Muscle of arm (tissue), 14 donors: ENCODE measurements around the gene CEACAM6. TPM values are rescaled to one million over a fixed set of nuclear protein-coding genes. Genes with fewer than 3 reads are reported as not detected.
"Not testable (repeated sequence)": the region's sequence is repeated elsewhere in the genome, so short reads cannot be mapped to it uniquely, and the experiment has no call there.

Source experiments
- DNase-seq: peaks from one replicate; pipeline ENCODE4 v3.0.0-alpha.2; 2013
- long read RNA-seq, 11 donors: transcript quantifications; one replicate each; lab custom pipeline, GENCODE V29; 2026
- polyA plus RNA-seq, 12 donors: library from polyadenylated mRNA; unstranded; fragments of 120-200 nt; gene quantifications; one replicate each; pipeline ENCODE4 v1.2.1, GENCODE V29; 2013; ENCODE audit not compliant: insufficient read length in 12 of 12

Gene CEACAM6
- 1 to 10 TPM in 2 of 12 donors, under 1 TPM in 7, not detected in 3; 0.08 to 5.2 (median 0.21) TPM for polyA plus RNA-seq
- long read RNA-seq, donor 1, transcript CEACAM6-201 (6 exons, 2,700 nt), result major isoform, 7 of 22 reads
- long read RNA-seq, donor 1, partial matches to known transcripts, result 15 of 22 reads
- long read RNA-seq, donor 1, other reads (novel, unspliced or antisense), result 0 of 22 reads
- long read RNA-seq, donor 2, result 0 reads
- long read RNA-seq, donor 3, result 0 reads
- long read RNA-seq, donor 4, result 0 reads
- long read RNA-seq, donor 5, result 0 reads
- long read RNA-seq, donor 6, result 0 reads
- long read RNA-seq, donor 7, result 0 reads
- long read RNA-seq, donor 8, result 0 reads
- long read RNA-seq, donor 9, result 0 reads
- long read RNA-seq, donor 10, result 0 reads
- long read RNA-seq, donor 11, result 0 reads

- DNase-seq, result no peak
Observed at GRCh38 chr19:41755328-41755913, at the start of gene CEACAM6. Gene CEACAM6, plus strand, starts transcription at chr19:41755530. Its CDS starts 109 bp downstream, at chr19:41755639.

GRCh38 chr19:41706741-41707501 lies 48.4 kb upstream of the CEACAM6 start:
- no peak for DNase-seq

- no peak for DNase-seq
Observed at GRCh38 chr19:41707502-41707812, 47.9 kb upstream of the CEACAM6 start.

GRCh38 chr19:41707871-41708371 lies 47.4 kb upstream of the CEACAM6 start:
- DNase-seq, result no peak

- no peak for DNase-seq
Observed at GRCh38 chr19:41708481-41708880, 46.8 kb upstream of the CEACAM6 start, which contains the start of gene CEACAM5. Gene CEACAM5, plus strand, starts transcription at chr19:41708626. Its CDS starts 106 bp downstream, at chr19:41708732.

GRCh38 chr19:41709516-41709915 lies 45.8 kb upstream of the CEACAM6 start:
- not testable (repeated sequence) for DNase-seq

GRCh38 chr19:41709951-41710645 lies 45.2 kb upstream of the CEACAM6 start:
- no peak for DNase-seq

GRCh38 chr19:41711376-41712261 lies 43.7 kb upstream of the CEACAM6 start:
- no peak for DNase-seq

GRCh38 chr19:41714598-41714997 lies 40.7 kb upstream of the CEACAM6 start:
- DNase-seq, result no peak

- DNase-seq, result no peak
Observed at GRCh38 chr19:41718761-41719160, 36.6 kb upstream of the CEACAM6 start.

GRCh38 chr19:41720103-41720502 lies 35.2 kb upstream of the CEACAM6 start:
- DNase-seq, result no peak

- no peak for DNase-seq
Observed at GRCh38 chr19:41726493-41726892, 28.8 kb upstream of the CEACAM6 start.

- DNase-seq, result no peak
Observed at GRCh38 chr19:41734156-41734555, 21.2 kb upstream of the CEACAM6 start.

- no peak for DNase-seq
Observed at GRCh38 chr19:41734585-41734984, 20.7 kb upstream of the CEACAM6 start.

- no peak for DNase-seq
Observed at GRCh38 chr19:41735071-41735600, 20.2 kb upstream of the CEACAM6 start.

GRCh38 chr19:41739361-41739760 lies 16.0 kb upstream of the CEACAM6 start:
- DNase-seq, result no peak

GRCh38 chr19:41740415-41741243 lies 14.7 kb upstream of the CEACAM6 start:
- no peak for DNase-seq

GRCh38 chr19:41741244-41741554 lies 14.1 kb upstream of the CEACAM6 start:
- no peak for DNase-seq

- DNase-seq, result no peak
Observed at GRCh38 chr19:41744850-41745249, 10.5 kb upstream of the CEACAM6 start.

GRCh38 chr19:41745756-41746155 lies 9.6 kb upstream of the CEACAM6 start:
- no peak for DNase-seq
